GM21367 (cell line): Measurements from ENCODE around the gene SCO2.
A peak's percentile ranks its signal among the peaks of the same experiment; 100 is the strongest.

Experiments
- ATAC-seq: cut with Tn5 transposase; IDR thresholded peaks from one replicate; pipeline ENCODE4 v1.9.1; 2021; ENCODE audit not compliant: unreplicated experiment

The SCO2 gene

GRCh38 chr22:50532824-50533796 is 7.7 kb upstream of the SCO2 start:
- ATAC-seq = no peak

- ATAC-seq = no peak
These were observed 6.7 kb upstream of the SCO2 start for GRCh38 chr22:50531962-50532674.

GRCh38 chr22:50531546-50531961 is 6.2 kb upstream of the SCO2 start:
- no peak for ATAC-seq

- ATAC-seq = no peak
These were observed 5.6 kb upstream of the SCO2 start for GRCh38 chr22:50530877-50531545.

GRCh38 chr22:50530580-50530876 is 5.1 kb upstream of the SCO2 start:
- no peak for ATAC-seq

GRCh38 chr22:50529897-50530579 is 4.6 kb upstream of the SCO2 start, which contains the start of gene TYMP:
Gene TYMP (minus strand): TSS chr22:50530012. CDS start chr22:50529709, 303 bp downstream.
- ATAC-seq = no peak

- no peak for ATAC-seq
These were observed 4.1 kb upstream of the SCO2 start for GRCh38 chr22:50529416-50529896.

GRCh38 chr22:50528682-50529415 is 3.5 kb upstream of the SCO2 start:
- ATAC-seq = no peak

- ATAC-seq = no peak
These were observed 2.7 kb upstream of the SCO2 start for GRCh38 chr22:50527921-50528681.

- no peak for ATAC-seq
These were observed 1.7 kb upstream of the SCO2 start for GRCh38 chr22:50526834-50527801.

- peak; percentile 20 for ATAC-seq
These were observed 873 bp upstream of the SCO2 start for GRCh38 chr22:50526108-50526833.

GRCh38 chr22:50525858-50526107 is 385 bp upstream of the SCO2 start:
- peak; percentile 7 for ATAC-seq

- ATAC-seq = no peak
These were observed 708 bp downstream of the SCO2 start for GRCh38 chr22:50524676-50525103.

GRCh38 chr22:50523806-50524675 is 1.4 kb downstream of the SCO2 start:
- no peak for ATAC-seq

GRCh38 chr22:50523458-50523805 is 2.0 kb downstream of the SCO2 start:
- ATAC-seq = no peak

GRCh38 chr22:50522806-50523438 is 2.5 kb downstream of the SCO2 start:
- ATAC-seq = no peak
